Astrocyte (in vitro differentiated cells and primary cell): ENCODE measurements around the gene NUP58. TPM values are rescaled to one million over a fixed set of nuclear protein-coding genes. Genes with fewer than 3 reads are reported as not detected.

Experiments
- DNase-seq: peaks from one replicate; pipeline ENCODE4 v3.0.0-alpha.2; 2010; ENCODE audit warnings: low read depth
- FAIRE-seq: peaks from 2 replicates; lab custom pipeline; 2011; peaks lifted over from hg19 to GRCh38; lab: Jason Lieb, UNC
- H2AFZ ChIP-seq: 2 replicates; pipeline ENCODE4 v1.6.0; 2012; ENCODE audit warnings: low read depth, low read length, inconsistent platforms
- H3K27ac ChIP-seq: 2 replicates; pipeline ENCODE4 v1.5.1; 2011; ENCODE audit warnings: low read depth, low read length, inconsistent platforms
- H3K27me3 ChIP-seq: 2 replicates; pipeline ENCODE4 v1.6.0; 2011; ENCODE audit warnings: low read length, inconsistent platforms; ENCODE audit not compliant: insufficient read depth
- H3K36me3 ChIP-seq: 2 replicates; pipeline ENCODE4 v1.5.1; 2011; ENCODE audit warnings: low read length, inconsistent platforms; ENCODE audit not compliant: insufficient read depth
- H3K4me1 ChIP-seq: 2 replicates; pipeline ENCODE4 v1.5.1; 2011; ENCODE audit warnings: low read length, inconsistent platforms; ENCODE audit not compliant: insufficient read depth
- H3K4me2 ChIP-seq: 2 replicates; pipeline ENCODE4 v1.6.0; 2012; ENCODE audit warnings: low read length, inconsistent platforms
- H3K4me3 ChIP-seq: 2 replicates; pipeline ENCODE4 v1.5.1; 2011; ENCODE audit warnings: low read depth, mild to moderate bottlenecking, low read length, inconsistent platforms; ENCODE audit not compliant: insufficient read depth
- H3K79me2 ChIP-seq: 2 replicates; pipeline ENCODE4 v1.6.0; 2012; ENCODE audit warnings: mild to moderate bottlenecking, low read length, inconsistent platforms; ENCODE audit not compliant: insufficient read depth
- H3K9ac ChIP-seq: 2 replicates; pipeline ENCODE4 v1.6.0; 2012; ENCODE audit warnings: mild to moderate bottlenecking, low read length, inconsistent platforms
- H3K9me3 ChIP-seq: 2 replicates; pipeline ENCODE4 v1.5.1; 2012; ENCODE audit warnings: low read depth, mild to moderate bottlenecking, low read length, inconsistent platforms; ENCODE audit not compliant: insufficient read depth
- H4K20me1 ChIP-seq: 2 replicates; pipeline ENCODE4 v1.6.0; 2012; ENCODE audit warnings: low read length, inconsistent platforms; ENCODE audit not compliant: insufficient read depth
- H3K27ac Mint-ChIP-seq: one replicate; pipeline ENCODE4 v1.8.0; 2021; ENCODE audit warnings: mild to moderate bottlenecking, mixed read lengths; ENCODE audit not compliant: unreplicated experiment
- H3K27me3 Mint-ChIP-seq: one replicate; pipeline ENCODE4 v1.8.0; 2021; ENCODE audit warnings: low read depth, mixed read lengths; ENCODE audit not compliant: unreplicated experiment
- H3K36me3 Mint-ChIP-seq: one replicate; pipeline ENCODE4 v1.8.0; 2021; ENCODE audit warnings: low read depth, mixed read lengths; ENCODE audit not compliant: unreplicated experiment
- H3K4me1 Mint-ChIP-seq: one replicate; pipeline ENCODE4 v1.8.0; 2021; ENCODE audit warnings: low read depth, mixed read lengths; ENCODE audit not compliant: unreplicated experiment
- H3K4me3 Mint-ChIP-seq: one replicate; pipeline ENCODE4 v1.8.0; 2021; ENCODE audit warnings: mild to moderate bottlenecking, moderate library complexity, mixed read lengths; ENCODE audit not compliant: unreplicated experiment
- H3K9me3 Mint-ChIP-seq: one replicate; pipeline ENCODE4 v1.8.0; 2021; ENCODE audit warnings: mild to moderate bottlenecking, mixed read lengths; ENCODE audit not compliant: unreplicated experiment
- CTCF ChIP-seq: IDR thresholded peaks from 2 replicates; pipeline ENCODE4 v1.5.1; 2011; ENCODE audit warnings: low read depth, mild to moderate bottlenecking, inconsistent platforms, low read length, moderate library complexity; ENCODE audit not compliant: insufficient read depth
- EZH2 ChIP-seq: IDR thresholded peaks from 2 replicates; pipeline ENCODE4 v1.6.1; 2012; ENCODE audit warnings: mild to moderate bottlenecking, low read length, inconsistent platforms; ENCODE audit not compliant: insufficient read depth
- total RNA-seq: library from RNA; stranded (reverse); gene quantifications from 2 replicates; pipeline ENCODE4 v1.2.1, GENCODE V29; 2021

Gene NUP58
- total RNA-seq, 1 donor from 2014 or later: 53.2 TPM

- Mint-ChIP-seq H3K9me3 (no peaks in the 10 kb centered on the region), H3K27ac (no peak overlapping the region), H3K4me1 (peaks cover 2% of the 10 kb centered on the region), H3K36me3 (no peaks in the 10 kb centered on the region), H3K4me3 (no peak overlapping the region), H3K27me3 (no peaks in the 10 kb centered on the region)
- Histone ChIP-seq H3K9ac (no peak overlapping the region), H3K36me3 (no peaks in the 10 kb centered on the region), H3K79me2 (peaks cover 33% of the 10 kb centered on the region), H3K27ac (no peak overlapping the region), H2AFZ (no peak overlapping the region), H4K20me1 (peaks cover 4% of the 10 kb centered on the region), H3K27me3 (peaks cover 4% of the 10 kb centered on the region), H3K4me1 (no peaks in the 10 kb centered on the region), H3K4me3 (no peak overlapping the region), H3K9me3 (no peaks in the 10 kb centered on the region), H3K4me2 (no peak overlapping the region)
- no peak for DNase-seq
- FAIRE-seq: no peak
- no peak for TF ChIP-seq CTCF
- TF ChIP-seq EZH2: no peak
Measured at GRCh38 chr13:25288966-25289365, 12.5 kb upstream of the NUP58 start.

- Histone ChIP-seq H3K27me3 (peaks cover 13% of the 10 kb centered on the region), H3K27ac (no peak overlapping the region), H3K4me3 (no peak overlapping the region), H3K9ac (no peak overlapping the region), H2AFZ (no peak overlapping the region), H3K9me3 (no peaks in the 10 kb centered on the region), H3K4me1 (no peaks in the 10 kb centered on the region), H3K36me3 (no peaks in the 10 kb centered on the region), H4K20me1 (no peaks in the 10 kb centered on the region), H3K79me2 (peaks cover 6% of the 10 kb centered on the region), H3K4me2 (no peak overlapping the region)
- Mint-ChIP-seq H3K27me3 (no peaks in the 10 kb centered on the region), H3K4me3 (no peak overlapping the region), H3K27ac (no peak overlapping the region), H3K4me1 (no peaks in the 10 kb centered on the region), H3K36me3 (no peaks in the 10 kb centered on the region), H3K9me3 (no peaks in the 10 kb centered on the region)
- DNase-seq (no peak), FAIRE-seq (no peak)
- TF ChIP-seq EZH2 (no peak), CTCF (no peak)
Measured at GRCh38 chr13:25291691-25292090, 9.7 kb upstream of the NUP58 start.

GRCh38 chr13:25292301-25292700 lies 9.1 kb upstream of the NUP58 start:
- Histone ChIP-seq H3K4me1 (no peaks in the 10 kb centered on the region), H3K9me3 (no peaks in the 10 kb centered on the region), H3K27me3 (peaks cover 17% of the 10 kb centered on the region), H3K9ac (no peak overlapping the region), H3K36me3 (no peaks in the 10 kb centered on the region), H3K79me2 (no peaks in the 10 kb centered on the region), H3K27ac (no peak overlapping the region), H2AFZ (no peak overlapping the region), H3K4me3 (no peak overlapping the region), H3K4me2 (no peak overlapping the region), H4K20me1 (no peaks in the 10 kb centered on the region)
- Mint-ChIP-seq H3K36me3 (no peaks in the 10 kb centered on the region), H3K9me3 (no peaks in the 10 kb centered on the region), H3K4me1 (no peaks in the 10 kb centered on the region), H3K27ac (no peak overlapping the region), H3K27me3 (no peaks in the 10 kb centered on the region), H3K4me3 (no peak overlapping the region)
- TF ChIP-seq EZH2: no peak
- no peak for TF ChIP-seq CTCF
- FAIRE-seq: no peak
- DNase-seq: peak; percentile 18
